Neuron (in vitro differentiated cells): ENCODE measurements around the gene MGRN1.

ENCODE experiments used
- H2AFZ ChIP-seq: one replicate; pipeline ENCODE4 v1.6.1; 2013; ENCODE audit warnings: low read depth, mild to moderate bottlenecking, inconsistent platforms, low read length, moderate library complexity
- H3K27me3 ChIP-seq: one replicate; pipeline ENCODE4 v1.6.1; 2013; ENCODE audit warnings: low read length; ENCODE audit not compliant: insufficient read depth
- H3K36me3 ChIP-seq: one replicate; pipeline ENCODE4 v1.6.1; 2013; ENCODE audit warnings: low read length; ENCODE audit not compliant: insufficient read depth
- H3K4me1 ChIP-seq: one replicate; pipeline ENCODE4 v1.6.1; 2013; ENCODE audit warnings: low read length; ENCODE audit not compliant: insufficient read depth
- H3K4me3 ChIP-seq: 2 replicates; pipeline ENCODE4 v1.5.1; 2013; ENCODE audit warnings: mild to moderate bottlenecking, low read length, moderate library complexity
- H3K9me3 ChIP-seq: one replicate; pipeline ENCODE4 v1.6.1; 2013; ENCODE audit warnings: low read length

The MGRN1 gene

GRCh38 chr16:4655801-4656200 lies 31.2 kb downstream of the MGRN1 start:
- Histone ChIP-seq H3K4me3 (no peak overlapping the region), H3K9me3 (no peaks in the 10 kb centered on the region), H3K4me1 (peaks cover 14% of the 10 kb centered on the region), H3K36me3 (peaks cover 60% of the 10 kb centered on the region), H3K27me3 (no peaks in the 10 kb centered on the region), H2AFZ (no peak overlapping the region)

GRCh38 chr16:4656221-4656620 lies 31.6 kb downstream of the MGRN1 start:
- H3K4me3 ChIP-seq = no peak overlapping the region
- H3K27me3 ChIP-seq = no peaks in the 10 kb centered on the region
- no peaks in the 10 kb centered on the region for H3K9me3 ChIP-seq
- peaks cover 15% of the 10 kb centered on the region for H3K4me1 ChIP-seq
- H2AFZ ChIP-seq = no peak overlapping the region
- peaks cover 60% of the 10 kb centered on the region for H3K36me3 ChIP-seq

- Histone ChIP-seq H2AFZ (no peak overlapping the region), H3K36me3 (peaks cover 59% of the 10 kb centered on the region), H3K4me3 (no peak overlapping the region), H3K9me3 (no peaks in the 10 kb centered on the region), H3K4me1 (peaks cover 15% of the 10 kb centered on the region), H3K27me3 (no peaks in the 10 kb centered on the region)
Observed at GRCh38 chr16:4656695-4657686, 32.4 kb downstream of the MGRN1 start.

GRCh38 chr16:4659363-4660353 lies 35.0 kb downstream of the MGRN1 start:
- no peak overlapping the region for H3K4me3 ChIP-seq
- H2AFZ ChIP-seq = no peak overlapping the region
- H3K9me3 ChIP-seq = no peaks in the 10 kb centered on the region
- no peaks in the 10 kb centered on the region for H3K27me3 ChIP-seq
- H3K36me3 ChIP-seq = peaks cover 52% of the 10 kb centered on the region
- peaks cover 15% of the 10 kb centered on the region for H3K4me1 ChIP-seq

- no peaks in the 10 kb centered on the region for H3K9me3 ChIP-seq
- H3K4me1 ChIP-seq = peaks cover 15% of the 10 kb centered on the region
- H3K36me3 ChIP-seq = peaks cover 46% of the 10 kb centered on the region
- no peak overlapping the region for H2AFZ ChIP-seq
- H3K4me3 ChIP-seq = no peak overlapping the region
- no peaks in the 10 kb centered on the region for H3K27me3 ChIP-seq
Observed at GRCh38 chr16:4660454-4661007, 35.9 kb downstream of the MGRN1 start.

- peaks cover 15% of the 10 kb centered on the region for H3K4me1 ChIP-seq
- no peak overlapping the region for H3K4me3 ChIP-seq
- H3K27me3 ChIP-seq = no peaks in the 10 kb centered on the region
- H3K36me3 ChIP-seq = peaks cover 43% of the 10 kb centered on the region
- H3K9me3 ChIP-seq = no peaks in the 10 kb centered on the region
- no peak overlapping the region for H2AFZ ChIP-seq
Observed at GRCh38 chr16:4661661-4662060, 37.0 kb downstream of the MGRN1 start.

- H3K4me1 ChIP-seq = peaks cover 15% of the 10 kb centered on the region
- H3K4me3 ChIP-seq = no peak overlapping the region
- H3K27me3 ChIP-seq = no peaks in the 10 kb centered on the region
- H3K9me3 ChIP-seq = no peaks in the 10 kb centered on the region
- no peak overlapping the region for H2AFZ ChIP-seq
- peaks cover 48% of the 10 kb centered on the region for H3K36me3 ChIP-seq
Observed at GRCh38 chr16:4663465-4663776, 38.8 kb downstream of the MGRN1 start.

- Histone ChIP-seq H3K27me3 (no peaks in the 10 kb centered on the region), H3K4me1 (peaks cover 15% of the 10 kb centered on the region), H3K4me3 (no peak overlapping the region), H3K9me3 (no peaks in the 10 kb centered on the region), H2AFZ (no peak overlapping the region), H3K36me3 (peaks cover 48% of the 10 kb centered on the region)
Observed at GRCh38 chr16:4663777-4664465, 39.3 kb downstream of the MGRN1 start.

GRCh38 chr16:4664538-4665418 lies 40.2 kb downstream of the MGRN1 start:
- H3K4me3 ChIP-seq = no peak overlapping the region
- H3K36me3 ChIP-seq = peaks cover 56% of the 10 kb centered on the region

GRCh38 chr16:4666537-4667202 lies 42.0 kb downstream of the MGRN1 start:
- Histone ChIP-seq H3K36me3 (peaks cover 65% of the 10 kb centered on the region), H2AFZ (no peak overlapping the region), H3K4me1 (no peaks in the 10 kb centered on the region), H3K27me3 (no peaks in the 10 kb centered on the region), H3K9me3 (no peaks in the 10 kb centered on the region), H3K4me3 (no peak overlapping the region)

More at GRCh38 chr16:4664538-4665418, 40.2 kb downstream of the MGRN1 start:
- Histone ChIP-seq H3K9me3 (no peaks in the 10 kb centered on the region), H2AFZ (no peak overlapping the region), H3K27me3 (no peaks in the 10 kb centered on the region), H3K4me1 (peaks cover 12% of the 10 kb centered on the region)

- Histone ChIP-seq H3K4me1 (no peaks in the 10 kb centered on the region), H3K4me3 (no peak overlapping the region), H3K9me3 (no peaks in the 10 kb centered on the region), H2AFZ (no peak overlapping the region), H3K27me3 (no peaks in the 10 kb centered on the region), H3K36me3 (peaks cover 62% of the 10 kb centered on the region)
Observed at GRCh38 chr16:4667203-4667963, 42.8 kb downstream of the MGRN1 start.
